Activated CD8-positive, alpha-beta memory T cell treated with anti-CD3 and anti-CD28 coated beads, Interleukin-2, amount 50 U/mL, for 1 hour (primary cell): ENCODE measurements around the gene R3HCC1L.

Experiments
- DNase-seq: peaks from one replicate; pipeline ENCODE4 v3.0.0-alpha.2; 2020; ENCODE audit errors: extremely low read depth

R3HCC1L gene

DNA sequence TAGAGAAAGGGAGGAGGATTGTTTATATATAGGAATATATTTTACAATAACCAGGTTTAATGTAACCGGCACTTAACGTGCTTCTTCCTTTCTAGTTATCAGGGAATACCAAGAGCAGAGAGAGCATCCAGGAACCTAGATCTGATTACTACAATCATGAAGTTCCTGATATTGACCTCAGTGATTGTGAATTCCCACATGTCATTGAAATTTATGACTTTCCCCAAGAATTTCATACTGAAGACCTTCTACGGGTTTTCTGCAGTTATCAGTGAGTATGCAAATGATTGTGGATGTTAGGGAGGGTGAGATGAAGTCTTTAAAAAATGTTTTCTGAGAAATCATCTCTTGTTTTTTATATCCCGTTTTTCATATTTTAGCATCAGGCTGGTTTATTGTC lies 97.0 kb downstream of the R3HCC1L start:
- DNase-seq, result no peak

DNA sequence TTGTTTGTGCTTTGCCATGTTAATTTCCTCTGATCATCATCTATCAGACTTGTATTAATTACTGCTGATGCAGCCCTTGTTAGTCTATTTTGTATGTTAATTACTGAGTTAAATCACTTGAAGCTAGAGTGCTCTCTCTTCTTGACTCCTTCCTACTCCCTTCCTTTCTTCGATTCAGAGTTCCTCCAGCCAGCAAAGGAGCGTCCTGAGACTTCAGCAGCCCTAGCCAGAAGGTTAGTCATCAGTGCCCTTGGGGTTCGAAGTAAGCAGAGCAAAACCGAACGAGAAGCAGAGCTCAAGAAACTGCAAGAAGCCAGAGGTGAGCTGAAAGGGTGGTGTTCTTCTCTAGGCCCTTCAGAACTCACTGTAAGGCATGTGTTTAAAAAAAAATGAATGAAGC lies 101.4 kb downstream of the R3HCC1L start:
- no peak for DNase-seq

GRCh38 chr10:98236862-98237261 lies 102.4 kb downstream of the R3HCC1L start:
- no peak for DNase-seq

GRCh38 chr10:98238391-98238790 lies 103.9 kb downstream of the R3HCC1L start:
- no peak for DNase-seq

GRCh38 chr10:98240524-98240923 lies 106.1 kb downstream of the R3HCC1L start:
- no peak for DNase-seq

GRCh38 chr10:98242823-98243222 lies 108.4 kb downstream of the R3HCC1L start:
- DNase-seq, result no peak

GRCh38 chr10:98244141-98244540 lies 109.7 kb downstream of the R3HCC1L start:
- DNase-seq, result no peak

- DNase-seq, result no peak
These were observed 110.1 kb downstream of the R3HCC1L start for GRCh38 chr10:98244586-98244985.

DNA sequence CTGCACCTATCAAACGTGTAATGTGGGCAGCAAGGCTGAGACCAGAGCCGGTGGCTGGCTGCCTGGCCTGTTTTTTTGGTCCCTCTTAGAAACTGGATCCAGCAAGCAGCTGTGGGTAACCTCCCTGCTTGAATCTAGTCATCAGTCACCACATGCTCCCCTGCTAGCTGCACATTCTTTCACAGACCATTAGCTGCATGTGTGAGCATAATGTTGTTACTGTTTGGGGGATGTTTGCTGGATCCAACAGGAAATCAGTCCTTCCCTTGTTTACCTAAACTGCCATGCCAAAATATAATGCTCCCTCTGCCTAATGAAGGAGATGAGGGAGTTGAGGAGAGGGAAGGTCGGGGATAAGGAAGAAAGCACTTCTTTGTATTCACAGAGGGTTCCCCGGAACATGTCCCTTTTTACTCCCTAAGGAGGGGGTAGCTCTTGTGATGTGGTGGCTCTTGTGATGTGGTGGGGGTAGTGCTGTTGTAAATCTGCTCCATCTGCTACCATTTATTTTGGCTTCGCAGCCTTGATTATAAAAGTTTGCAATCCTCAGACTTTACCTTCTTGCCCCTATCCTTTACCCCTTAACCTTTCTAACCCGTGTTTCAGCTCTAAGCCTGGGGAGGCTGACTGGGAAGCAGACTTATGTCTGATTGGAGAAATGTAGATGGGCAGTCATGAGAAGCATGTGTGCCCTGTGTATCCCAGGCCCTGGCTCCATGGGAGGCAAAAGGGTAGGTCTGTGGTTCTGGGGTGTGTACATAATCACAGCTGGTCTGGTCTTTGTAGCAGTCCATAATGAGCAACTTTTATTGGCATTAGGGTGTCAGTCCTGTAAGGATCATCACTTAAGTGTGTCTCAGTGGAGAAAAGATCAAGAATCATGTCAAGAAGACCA lies 112.7 kb downstream of the R3HCC1L start:
- DNase-seq, result no peak

- DNase-seq, result no peak
These were observed 113.6 kb downstream of the R3HCC1L start for GRCh38 chr10:98248018-98248417.

- no peak for DNase-seq
These were observed 114.7 kb downstream of the R3HCC1L start for GRCh38 chr10:98249134-98249533.

DNA sequence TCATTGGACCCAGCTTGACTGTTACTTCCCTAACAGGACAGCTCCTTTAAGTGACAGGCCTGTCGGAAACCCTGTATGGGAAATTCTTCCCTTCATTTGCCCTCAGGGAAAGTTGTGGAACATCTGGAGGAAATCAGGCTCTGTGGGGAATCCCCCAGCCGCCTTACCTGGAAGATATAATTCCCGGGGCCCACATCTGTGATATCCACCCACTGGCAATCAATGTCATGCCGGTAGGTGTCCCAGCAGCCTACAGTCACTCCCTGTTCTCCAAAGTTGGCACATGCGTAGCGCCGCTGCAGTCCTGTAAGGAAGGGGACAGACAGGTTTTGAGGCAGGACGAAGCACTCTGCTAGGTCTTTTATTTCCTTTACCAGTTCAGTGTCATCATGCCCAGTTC lies 116.9 kb downstream of the R3HCC1L start:
- DNase-seq, result no peak

DNA sequence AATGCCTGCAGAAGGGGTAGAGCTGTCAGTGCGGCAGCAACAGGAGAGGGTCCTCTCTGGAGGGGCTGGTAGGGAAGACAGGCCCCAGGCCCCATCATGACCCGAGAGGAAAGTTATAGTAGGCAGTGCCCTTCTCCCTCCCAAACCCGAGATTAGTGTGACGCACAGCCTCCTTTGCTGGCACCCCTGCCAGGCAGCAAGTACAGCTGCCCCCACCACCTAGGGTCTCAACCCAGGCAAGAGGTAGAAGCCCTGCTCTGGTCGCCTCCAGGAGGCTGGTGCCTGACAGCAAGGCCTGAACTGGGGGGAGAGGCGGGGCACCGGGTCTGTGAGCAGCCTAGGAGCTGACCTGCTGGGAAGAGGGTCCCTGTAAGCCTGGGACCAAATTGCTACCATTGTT lies 118.0 kb downstream of the R3HCC1L start:
- no peak for DNase-seq

DNA sequence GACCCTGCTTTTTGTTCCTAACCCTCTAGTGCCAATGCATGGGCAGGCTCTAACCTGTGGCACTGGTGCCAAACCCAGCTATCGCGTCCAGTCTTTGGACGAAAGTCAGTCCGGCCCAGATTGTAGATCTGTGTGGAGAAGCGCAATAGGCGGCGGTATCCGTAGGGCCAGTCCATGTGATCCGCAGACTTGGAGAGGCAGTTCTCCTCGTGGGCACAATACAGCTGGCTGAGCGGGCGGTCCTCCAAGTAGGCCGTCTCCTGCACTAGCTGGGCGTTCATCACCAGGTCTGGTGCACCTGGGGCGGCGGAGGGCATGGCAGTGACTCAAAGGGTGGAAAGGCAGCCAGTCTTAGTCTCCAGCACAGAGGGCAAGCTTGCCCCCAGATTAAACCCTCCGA lies 119.0 kb downstream of the R3HCC1L start:
- DNase-seq, result no peak

DNA sequence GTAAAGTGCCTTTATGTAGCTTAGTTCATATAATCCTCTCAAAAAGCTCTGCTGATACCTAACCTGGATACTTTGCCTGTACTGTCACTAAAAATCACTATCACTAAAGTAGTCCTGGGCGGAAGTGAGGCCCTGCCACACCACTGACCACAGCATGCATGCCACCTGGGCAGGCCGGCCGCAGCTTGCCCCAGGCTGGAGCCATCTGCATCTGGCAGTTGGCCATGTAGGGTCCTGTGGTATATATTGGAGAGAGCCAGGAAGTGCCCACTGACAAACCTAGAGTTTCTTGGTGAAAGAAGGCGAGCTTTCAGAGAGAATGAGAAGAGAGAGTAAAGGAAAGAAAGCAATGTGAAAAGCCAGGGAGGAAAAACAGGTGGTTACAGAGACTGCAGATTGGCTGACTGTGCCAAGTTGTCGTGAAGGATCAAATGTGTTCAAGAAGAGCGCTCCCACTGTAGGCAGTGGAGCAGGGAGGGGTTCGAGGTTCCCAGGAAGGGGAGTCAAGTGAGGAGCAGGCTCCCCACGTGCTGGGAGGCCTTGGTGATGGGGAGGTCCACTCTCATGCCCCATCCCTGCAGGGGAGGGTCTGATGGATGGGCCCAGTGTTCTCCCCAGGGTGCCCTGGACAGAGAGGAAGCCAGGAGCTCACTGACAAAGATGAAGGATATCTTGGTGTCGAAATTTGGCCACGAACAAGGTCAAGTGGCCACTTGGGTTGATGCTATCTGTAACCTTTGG lies 119.9 kb downstream of the R3HCC1L start:
- no peak for DNase-seq

DNA sequence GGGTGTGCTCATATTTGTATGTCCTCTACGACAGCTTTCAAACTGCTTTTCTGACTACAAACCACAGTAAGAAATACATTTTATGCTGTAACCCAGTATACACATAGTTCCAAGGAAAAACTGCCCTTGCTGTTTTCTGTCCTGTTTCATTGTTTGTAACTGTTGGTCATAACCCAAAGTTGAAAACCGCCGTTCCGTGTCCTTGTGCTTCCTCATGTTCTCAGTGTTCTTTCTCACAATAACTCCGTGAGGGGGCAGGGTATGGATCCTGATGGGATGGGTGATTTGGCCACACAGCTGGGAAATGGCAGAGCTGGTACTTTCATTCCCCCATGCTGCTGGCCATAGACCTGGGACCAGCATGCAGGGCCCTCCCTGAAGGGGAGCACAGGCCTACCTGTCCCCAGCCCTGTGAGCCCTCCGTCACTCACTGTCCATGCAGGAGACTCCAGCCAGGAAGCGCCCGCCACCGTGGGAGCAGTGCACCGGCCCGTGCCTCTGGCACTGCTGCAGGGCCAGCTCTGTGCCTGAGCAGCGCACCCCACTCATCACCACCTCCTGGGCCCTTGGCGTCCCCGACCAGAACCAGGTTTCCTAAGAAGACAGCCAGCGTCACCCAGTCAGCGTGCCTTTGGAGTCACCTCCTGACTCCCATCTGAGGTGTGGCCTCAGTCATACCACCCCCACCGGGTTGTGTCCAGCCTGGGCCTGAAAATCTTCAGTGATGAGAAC lies 120.9 kb downstream of the R3HCC1L start:
- DNase-seq, result no peak

GRCh38 chr10:98256692-98257091 lies 122.2 kb downstream of the R3HCC1L start:
- no peak for DNase-seq

GRCh38 chr10:98257198-98257597 lies 122.7 kb downstream of the R3HCC1L start:
- DNase-seq, result no peak

- no peak for DNase-seq
These were observed 123.5 kb downstream of the R3HCC1L start for GRCh38 chr10:98257961-98258360.

- DNase-seq, result no peak
These were observed 124.4 kb downstream of the R3HCC1L start for GRCh38 chr10:98258683-98259454.

- DNase-seq, result no peak
These were observed 125.3 kb downstream of the R3HCC1L start for GRCh38 chr10:98259606-98260315.
